HepG2 (cell line): ENCODE measurements around the gene NXPH4. TPM values are rescaled to one million over a fixed set of nuclear protein-coding genes. Genes with fewer than 3 reads are reported as not detected.

Experiments
- ATAC-seq: fragments of 200-7000 bp; cut with Tn5 transposase; 3 replicates; pipeline ENCODE4 v1.9.1; 2020; ENCODE audit warnings: mild to moderate bottlenecking, moderate library complexity
- BruUV-seq: library from RNA; stranded (reverse); fragments of 400-500 nt; replicated peaks from 2 replicates; lab custom pipeline; 2021; lab: Mats Ljungman, UMichigan
- CTCF ChIA-PET: fragments of 300-600 bp; formaldehyde crosslinking; extraction: SDS; loops from one replicate; lab custom pipeline; 2021; ENCODE audit warnings: low total read pairs, inconsistent platforms, low intra/inter-chr PET ratio; lab: Yijun Ruan, JAX
- POLR2A ChIA-PET: fragments of 350-600 bp; sonication (Branson Sonifier 250); formaldehyde crosslinking; loops from one replicate; lab custom pipeline; 2020; ENCODE audit warnings: antibody characterized with exemption, inconsistent platforms; lab: Yijun Ruan, JAX
- DNase-seq: peaks from one replicate; pipeline ENCODE4 v3.0.0-alpha.2; 2015; ENCODE audit warnings: low spot score
- FAIRE-seq: peaks from 3 replicates; lab custom pipeline; 2011; peaks lifted over from hg19 to GRCh38; lab: Jason Lieb, UNC
- H2AFZ ChIP-seq: one replicate; pipeline ENCODE4 v1.6.1; 2011; ENCODE audit warnings: low read length, inconsistent platforms
- H3K27ac ChIP-seq: fragments of 300-600 bp; 3 replicates; pipeline ENCODE4 v1.8.0; 2011; ENCODE audit warnings: mixed run types, mild to moderate bottlenecking, mixed read lengths, low read length, inconsistent platforms; ENCODE audit not compliant: insufficient read depth; ENCODE audit errors: extremely low read length
- H3K27me3 ChIP-seq, 2 experiments: fragments of 200-600 bp in 1 of 2; 2 replicates in 1 of 2; 3 replicates in 1 of 2; pipeline versions ENCODE4 v1.6.0 to v1.8.0; 2011; ENCODE audit warnings: low read length in 2 of 2, mild to moderate bottlenecking in 2 of 2, moderate library complexity in 2 of 2, inconsistent platforms in 1 of 2; ENCODE audit not compliant: insufficient read depth in 2 of 2, control insufficient read depth in 1 of 2
- H3K36me3 ChIP-seq, 2 experiments: fragments of 200-600 bp in 1 of 2; replicated peaks in 1 of 2; 2 replicates in 1 of 2; 3 replicates in 1 of 2; pipeline versions ENCODE4 v1.5.1 to v1.8.0; 2011; ENCODE audit warnings: low read length in 2 of 2, inconsistent platforms in 1 of 2; ENCODE audit not compliant: insufficient read depth in 2 of 2, control insufficient read depth in 1 of 2
- H3K4me1 ChIP-seq: 2 replicates; pipeline ENCODE4 v1.5.1; 2012; ENCODE audit warnings: low read length, inconsistent platforms; ENCODE audit not compliant: insufficient read depth
- H3K4me2 ChIP-seq: 2 replicates; pipeline ENCODE4 v1.6.0; 2011; ENCODE audit warnings: low read depth, low read length, inconsistent platforms
- H3K4me3 ChIP-seq, 3 experiments: fragments of 200-600 bp in 1 of 3; sonication (generic), shearing (Covaris generic) in 1 of 3; replicated peaks in 1 of 3; 2 replicates each; pipeline ENCODE4 v1.5.1; 2011 to 2016; ENCODE audit warnings: low read length in 3 of 3, inconsistent platforms in 2 of 3, low read depth in 2 of 3, mild to moderate bottlenecking in 2 of 3, control low read depth in 1 of 3, mixed read lengths in 1 of 3; ENCODE audit not compliant: insufficient read depth in 1 of 3
- H3K79me2 ChIP-seq: one replicate; pipeline ENCODE4 v1.6.1; 2011; ENCODE audit warnings: low read length, inconsistent platforms; ENCODE audit not compliant: insufficient read depth
- H3K9ac ChIP-seq: 2 replicates; pipeline ENCODE4 v1.6.0; 2011; ENCODE audit warnings: mild to moderate bottlenecking, low read depth, low read length, inconsistent platforms; ENCODE audit not compliant: insufficient read depth
- H3K9me3 ChIP-seq: 2 replicates; pipeline ENCODE4 v1.5.1; 2012; ENCODE audit warnings: mild to moderate bottlenecking, low read length
- H4K20me1 ChIP-seq: 2 replicates; pipeline ENCODE4 v1.6.0; 2011; ENCODE audit warnings: inconsistent platforms, mild to moderate bottlenecking, low read length, moderate library complexity; ENCODE audit not compliant: insufficient read depth
- CC2D1A ChIP-seq: sonication (generic); formaldehyde crosslinking; IDR thresholded peaks from 2 replicates; pipeline ENCODE4 v1.8.1; 2023; ENCODE audit warnings: mild to moderate bottlenecking, missing genetic modification reagents
- DR1 ChIP-seq: sonication (generic); formaldehyde crosslinking; IDR thresholded peaks from 2 replicates; pipeline ENCODE4 v1.8.0; 2021; ENCODE audit warnings: mild to moderate bottlenecking, missing genetic modification reagents, inconsistent platforms
- HOXA5 ChIP-seq: sonication (generic); formaldehyde crosslinking; IDR thresholded peaks from 2 replicates; pipeline ENCODE4 v1.4.0; 2020; ENCODE audit warnings: missing genetic modification reagents
- NAIF1 ChIP-seq: sonication (generic); formaldehyde crosslinking; IDR thresholded peaks from 2 replicates; pipeline ENCODE4 v1.5.0; 2020; ENCODE audit warnings: mild to moderate bottlenecking, missing genetic modification reagents, borderline replicate concordance
- SOX6 ChIP-seq, 2 experiments: fragments of 450-650 bp in 1 of 2; sonication (generic) in 1 of 2; formaldehyde crosslinking in 1 of 2; IDR thresholded peaks; 2 replicates each; pipeline versions ENCODE4 v1.4.0 to v1.6.1; 2017 to 2020; ENCODE audit warnings: antibody characterized with exemption in 1 of 2, mild to moderate bottlenecking in 1 of 2, missing genetic modification reagents in 1 of 2
- SRSF4 ChIP-seq: fragments of 200-400 bp; formaldehyde crosslinking; IDR thresholded peaks from one replicate; pipeline ENCODE4 v1.6.1; 2018; ENCODE audit warnings: mild to moderate bottlenecking, low read depth, low read length, moderate library complexity; ENCODE audit not compliant: poor library complexity, severe bottlenecking
- SRY ChIP-seq: sonication (generic); formaldehyde crosslinking; IDR thresholded peaks from 2 replicates; pipeline ENCODE4 v1.8.0; 2022; ENCODE audit warnings: mild to moderate bottlenecking, missing genetic modification reagents
- ZBTB49 ChIP-seq: sonication (generic); formaldehyde crosslinking; IDR thresholded peaks from 2 replicates; pipeline ENCODE4 v1.4.0; 2020; ENCODE audit warnings: missing genetic modification reagents, borderline replicate concordance
- ZNF138 ChIP-seq: sonication (generic); formaldehyde crosslinking; IDR thresholded peaks from 2 replicates; pipeline ENCODE4 v1.5.0; 2020; ENCODE audit warnings: mild to moderate bottlenecking, low read depth, missing genetic modification reagents
- ZNF282 ChIP-seq: fragments of 450-650 bp; IDR thresholded peaks from 2 replicates; pipeline ENCODE4 v1.6.1; 2018; ENCODE audit not compliant: partially characterized antibody
- ZNF431 ChIP-seq: sonication (generic); formaldehyde crosslinking; IDR thresholded peaks from 2 replicates; pipeline ENCODE4 v1.9.0; 2022; ENCODE audit warnings: missing genetic modification reagents, low read depth, mild to moderate bottlenecking, borderline replicate concordance
- ZNF564 ChIP-seq: sonication (generic); formaldehyde crosslinking; IDR thresholded peaks from 2 replicates; pipeline ENCODE4 v1.8.1; 2023; ENCODE audit warnings: mild to moderate bottlenecking, missing genetic modification reagents
- ZNF570 ChIP-seq: sonication (generic); formaldehyde crosslinking; IDR thresholded peaks from 2 replicates; pipeline ENCODE4 v1.4.0; 2020; ENCODE audit warnings: mild to moderate bottlenecking, missing genetic modification reagents, borderline replicate concordance
- ZNF747 ChIP-seq: sonication (generic); formaldehyde crosslinking; IDR thresholded peaks from 2 replicates; pipeline ENCODE4 v1.8.1; 2023; ENCODE audit warnings: missing genetic modification reagents, mild to moderate bottlenecking, borderline replicate concordance
- ZNF75D ChIP-seq: sonication (generic); formaldehyde crosslinking; IDR thresholded peaks from 2 replicates; pipeline ENCODE4 v1.8.1; 2023; ENCODE audit warnings: missing genetic modification reagents, mild to moderate bottlenecking, borderline replicate concordance
- ZNF775 ChIP-seq: sonication (generic); formaldehyde crosslinking; IDR thresholded peaks from 2 replicates; pipeline ENCODE4 v1.4.0; 2020; ENCODE audit warnings: missing genetic modification reagents, mild to moderate bottlenecking, moderate library complexity, borderline replicate concordance
- ZNF83 ChIP-seq: sonication (generic); formaldehyde crosslinking; IDR thresholded peaks from 2 replicates; pipeline ENCODE4 v1.4.0; 2020; ENCODE audit warnings: missing genetic modification reagents, mild to moderate bottlenecking, borderline replicate concordance
- WGBS: methylation state at CpG from one replicate; pipeline ENCODE4 v1.1.6; 2017; ENCODE audit warnings: low lambda C conversion rate; 5-methylcytosine and 5-hydroxymethylcytosine counted together
- in situ Hi-C: cut with HindIII; loops from 2 replicates; pipeline ENCODE4 v1.10.0; 2017; ENCODE audit warnings: low pct_unique_long_range_greater_than_20kb; ENCODE audit not compliant: extremely low pct_ligation_motif_present
- intact Hi-C: fragments of 100-400 bp; cut with micrococcal nuclease; formaldehyde crosslinking; loops from one replicate; pipeline ENCODE4 v1.10.0; 2022; ENCODE audit not compliant: unreplicated experiment
- polyA plus RNA-seq, 8 experiments: library from polyadenylated mRNA; depleted of rRNA in 3 of 8; stranded (reverse) in 7 of 8; unstranded in 1 of 8; fragments of >200 nt; fragmentation: Illumina TruSeq in 4 of 8; extraction: Trizol in 4 of 8; gene quantifications; 2 replicates each; pipeline versions ENCODE4 v1.2.1 to v1.2.3, GENCODE V29; 2011 to 2016; ENCODE audit warnings: low read depth in 4 of 8, missing spikeins in 1 of 8, mixed read lengths in 1 of 8; ENCODE audit not compliant: insufficient read depth in 1 of 8
- total RNA-seq, 5 experiments: library from RNA; depleted of rRNA; stranded (reverse); fragments of >200 nt; fragmentation: Illumina TruSeq; extraction: Trizol; gene quantifications; 2 replicates each; pipeline ENCODE4 v1.2.3, GENCODE V29; 2016; ENCODE audit warnings: low read depth in 1 of 5
- TF ChIP-seq, protein P1 (sequence below): IDR thresholded peaks from 2 replicates; pipeline ENCODE4 v1.6.1; 2016

NXPH4 gene
- total and polyA plus RNA-seq, 2 of the 13 experiments (the other 11 are each of a cell fraction or from before 2014, with no cell fraction given) = 0.13 TPM; not detected in 1

GRCh38 chr12:57263096-57263495 is 46.5 kb downstream of the NXPH4 start:
- DNase-seq = no peak
- no peak for TF ChIP-seq ZNF282
- no peak for TF ChIP-seq ZNF431 (CRISPR knock-in tag)
- TF ChIP-seq, protein P1, sequence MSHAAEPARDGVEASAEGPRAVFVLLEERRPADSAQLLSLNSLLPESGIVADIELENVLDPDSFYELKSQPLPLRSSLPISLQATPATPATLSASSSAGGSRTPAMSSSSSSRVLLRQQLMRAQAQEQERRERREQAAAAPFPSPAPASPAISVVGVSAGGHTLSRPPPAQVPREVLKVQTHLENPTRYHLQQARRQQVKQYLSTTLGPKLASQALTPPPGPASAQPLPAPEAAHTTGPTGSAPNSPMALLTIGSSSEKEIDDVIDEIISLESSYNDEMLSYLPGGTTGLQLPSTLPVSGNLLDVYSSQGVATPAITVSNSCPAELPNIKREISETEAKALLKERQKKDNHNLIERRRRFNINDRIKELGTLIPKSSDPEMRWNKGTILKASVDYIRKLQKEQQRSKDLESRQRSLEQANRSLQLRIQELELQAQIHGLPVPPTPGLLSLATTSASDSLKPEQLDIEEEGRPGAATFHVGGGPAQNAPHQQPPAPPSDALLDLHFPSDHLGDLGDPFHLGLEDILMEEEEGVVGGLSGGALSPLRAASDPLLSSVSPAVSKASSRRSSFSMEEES = no peak
- TF ChIP-seq ZNF747 = no peak
- no peak for TF ChIP-seq CC2D1A (CRISPR knock-in tag)
- no peak for TF ChIP-seq ZNF75D
- no peak for TF ChIP-seq SOX6 (IDR thresholded peaks at IDR 0.05)
- TF ChIP-seq SOX6 (CRISPR knock-in tag; IDR thresholded peaks at IDR 0.05) = no peak
- no peak for TF ChIP-seq ZNF570
- TF ChIP-seq ZNF564 (CRISPR knock-in tag) = no peak
- TF ChIP-seq ZNF138 (CRISPR knock-in tag) = no peak
- TF ChIP-seq SRY = no peak
- no peak for TF ChIP-seq ZBTB49 (CRISPR knock-in tag)
- no peak for TF ChIP-seq ZNF83 (CRISPR knock-in tag)
- no peak for TF ChIP-seq ZNF775 (CRISPR knock-in tag)
- TF ChIP-seq NAIF1 (CRISPR knock-in tag) = no peak
- TF ChIP-seq SRSF4 = no peak
- no peak for TF ChIP-seq DR1
- TF ChIP-seq HOXA5 = no peak
- Histone ChIP-seq H3K27ac (no peak overlapping the region), H2AFZ (no peak overlapping the region), H3K27me3 (no peaks in the 10 kb centered on the region), H3K4me1 (peaks cover 13% of the 10 kb centered on the region), H3K9me3 (no peaks in the 10 kb centered on the region), H3K4me2 (no peak overlapping the region), H3K9ac (no peak overlapping the region), H4K20me1 (no peaks in the 10 kb centered on the region), H3K36me3 (peaks cover 9 to 34% of the 10 kb centered on the region in 2 experiments), H3K4me3 (no peak overlapping the region), H3K79me2 (no peaks in the 10 kb centered on the region)
- intact Hi-C loops (loop anchor here (5.0 kb wide), 1 partner anchor 189 kb away; no protein-coding TSS in a partner anchor), in situ Hi-C loops (loop anchor here (5.0 kb wide), 1 partner anchor 194 kb away; the partner anchor contains the start of genes GLI1 and INHBE)
- no TSS peak for BruUV-seq
- no peak for ATAC-seq
- ChIA-PET POLR2A (no interaction called here), CTCF (interaction anchor here (1.3 to 1.4 kb wide), 2 partner anchors 14 to 199 kb away, joined by 4 to 8 read pairs; no protein-coding TSS in a partner anchor)
- FAIRE-seq = no peak
- WGBS = 97% methylated on average over 2 of the region's 2 CpGs
